Measurements from ENCODE around the gene CABP2. TPM values are rescaled to one million over a fixed set of nuclear protein-coding genes. Genes with fewer than 3 reads are reported as not detected.

CABP2 gene
- total RNA-seq, 4 donors from 2014 or later, result not detected

- TF ChIP-seq CTCF (IDR thresholded peaks at IDR 0.05; ENCODE audit: low read depth), result no peak
Observed at GRCh38 chr11:67561971-67562619, 38.8 kb upstream of the CABP2 start.

DNA sequence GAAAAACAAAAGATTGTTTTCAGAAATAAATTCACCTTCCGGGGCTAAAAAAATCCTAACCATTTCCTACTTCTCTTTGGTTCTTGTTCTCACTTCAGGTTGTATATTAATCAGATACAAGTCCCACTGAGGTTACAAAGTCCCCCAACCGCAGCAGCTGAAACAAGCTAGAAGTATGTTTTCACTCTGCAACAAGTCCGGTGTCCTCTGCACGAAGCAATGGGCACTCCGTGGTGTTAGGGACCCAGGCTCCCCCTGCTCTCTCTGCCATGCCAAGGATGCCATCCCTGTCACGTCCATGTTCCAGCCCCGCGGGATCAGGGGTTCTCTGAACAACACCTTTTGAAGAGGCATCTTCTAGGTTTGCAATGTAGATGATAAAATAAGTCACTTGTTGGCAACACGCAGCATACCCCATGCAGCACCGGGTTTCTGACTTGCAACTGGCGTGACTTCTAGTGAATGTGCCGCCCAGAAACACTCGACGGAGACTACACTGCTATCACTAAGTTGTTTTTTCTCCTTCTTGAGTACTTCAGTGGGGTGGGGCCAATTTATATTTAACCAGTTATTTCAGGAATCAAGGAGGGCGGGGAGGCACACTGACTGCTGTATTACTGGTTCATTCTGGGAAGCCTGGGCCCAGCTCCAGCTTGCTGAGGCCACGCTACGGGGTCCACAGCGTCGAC is 35.0 kb upstream of the CABP2 start:
- TF ChIP-seq CTCF (IDR thresholded peaks at IDR 0.05; ENCODE audit: low read depth), result no peak

- TF ChIP-seq CTCF (IDR thresholded peaks at IDR 0.05; ENCODE audit: low read depth), result no peak
Observed at GRCh38 chr11:67556244-67556643, 33.0 kb upstream of the CABP2 start.

GRCh38 chr11:67551127-67551526 is 27.9 kb upstream of the CABP2 start:
- TF ChIP-seq CTCF (IDR thresholded peaks at IDR 0.05; ENCODE audit: low read depth), result no peak

GRCh38 chr11:67548555-67549110 is 25.4 kb upstream of the CABP2 start:
- no peak for TF ChIP-seq CTCF (IDR thresholded peaks at IDR 0.05; ENCODE audit: low read depth)

- no peak for TF ChIP-seq CTCF (IDR thresholded peaks at IDR 0.05; ENCODE audit: low read depth)
Observed at GRCh38 chr11:67545280-67545679, 22.0 kb upstream of the CABP2 start.

- no peak for TF ChIP-seq CTCF (IDR thresholded peaks at IDR 0.05; ENCODE audit: low read depth)
Observed at GRCh38 chr11:67544616-67545242, 21.5 kb upstream of the CABP2 start.

All from subcutaneous adipose tissue (tissue), 4 donors.